GM18907 (cell line): ENCODE data around the gene DNAJB4.
A peak's percentile ranks its signal among the peaks of the same experiment; 100 is the strongest.
"Not testable (repeated sequence)": the region's sequence is repeated elsewhere in the genome, so short reads cannot be mapped to it uniquely, and the experiment has no call there.

Source experiments
- ATAC-seq: cut with Tn5 transposase; IDR thresholded peaks from one replicate; pipeline ENCODE4 v1.9.1; 2021; ENCODE audit warnings: mild to moderate bottlenecking, moderate library complexity; ENCODE audit not compliant: unreplicated experiment

The DNAJB4 gene

GRCh38 chr1:78004719-78005447 is at the start of gene DNAJB4:
TSS of gene DNAJB4 (plus strand) at chr1:78004939. CDS start at chr1:78005111, 172 bp downstream.
- peak; percentile 99 for ATAC-seq

GRCh38 chr1:77955709-77956108 is 49.0 kb upstream of the DNAJB4 start:
- no peak for ATAC-seq

DNA sequence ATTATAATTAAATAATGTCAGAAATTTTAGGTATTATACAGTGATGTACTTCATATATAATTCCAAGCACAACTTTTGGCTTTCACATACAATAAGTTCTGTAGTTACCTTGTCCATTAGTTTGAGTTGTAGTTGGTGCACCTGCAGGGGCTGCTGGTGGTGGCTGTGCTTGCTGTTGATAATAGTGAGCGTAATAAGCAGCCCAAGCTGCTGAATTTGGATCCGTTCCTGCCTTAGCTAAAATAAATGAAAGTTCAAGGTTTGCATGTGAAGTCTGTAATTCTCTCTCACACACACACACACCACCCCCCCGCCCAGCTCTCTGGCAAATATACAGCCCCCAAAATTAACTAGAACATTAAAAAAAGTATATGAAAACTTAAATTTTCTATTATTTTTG is 48.3 kb upstream of the DNAJB4 start:
- no peak for ATAC-seq

DNA sequence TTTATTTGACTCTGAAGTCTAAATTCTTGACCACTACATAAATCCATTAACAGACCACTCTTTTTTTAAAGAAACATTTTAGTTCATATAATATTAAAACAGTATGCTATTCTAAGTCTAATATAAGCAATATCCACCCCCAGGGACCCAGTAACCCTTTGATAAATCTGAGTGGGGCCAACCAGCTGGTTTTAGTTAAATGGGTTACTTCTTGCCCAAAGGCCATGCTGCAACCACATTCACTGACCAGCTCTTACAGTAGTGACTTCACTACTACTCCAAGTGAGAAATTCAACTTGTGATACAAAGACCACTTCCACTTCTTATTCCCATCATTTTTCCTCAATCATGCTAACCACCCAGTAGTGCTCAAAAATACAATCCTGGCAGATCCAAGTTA is 46.3 kb upstream of the DNAJB4 start:
- no peak for ATAC-seq

DNA sequence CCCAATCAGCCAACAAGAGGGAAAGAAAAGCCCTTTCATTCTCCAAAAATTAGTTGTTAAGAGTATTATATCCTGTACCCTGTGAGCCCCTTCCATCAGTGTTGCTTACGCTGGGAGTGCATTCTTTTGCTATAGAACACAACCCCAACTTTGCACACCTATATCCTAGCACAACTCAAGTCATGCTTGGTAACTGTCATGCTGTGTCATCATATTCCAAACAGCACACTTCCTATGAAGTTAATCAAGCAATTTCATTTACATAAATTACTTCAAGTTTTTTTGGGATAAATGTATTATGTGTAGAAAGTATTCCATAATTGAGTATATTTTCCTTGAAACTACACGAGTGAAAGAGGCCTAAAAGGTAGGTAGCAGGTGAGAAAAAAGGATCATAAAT is 45.9 kb upstream of the DNAJB4 start:
- ATAC-seq: no peak

DNA sequence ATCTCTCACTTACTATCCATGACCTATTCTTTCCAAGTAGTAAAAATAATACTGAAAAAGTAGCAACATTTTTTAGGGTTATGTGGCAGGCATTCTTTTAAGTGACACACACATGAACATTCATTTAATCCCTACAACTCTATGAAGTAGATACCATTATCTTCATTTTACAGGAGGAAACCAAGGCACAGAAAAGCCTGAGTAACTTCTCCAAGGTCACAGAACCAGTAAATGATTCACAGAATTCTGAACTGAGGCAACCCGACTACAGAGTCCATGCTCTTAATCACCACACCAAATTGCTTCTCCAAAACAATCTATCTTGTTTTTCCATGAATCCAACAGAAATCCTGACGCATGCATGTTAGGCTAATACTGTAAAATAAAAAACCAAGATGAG is 43.3 kb upstream of the DNAJB4 start:
- ATAC-seq: no peak

- ATAC-seq: no peak
Measured at GRCh38 chr1:77966291-77966690, 38.4 kb upstream of the DNAJB4 start.

DNA sequence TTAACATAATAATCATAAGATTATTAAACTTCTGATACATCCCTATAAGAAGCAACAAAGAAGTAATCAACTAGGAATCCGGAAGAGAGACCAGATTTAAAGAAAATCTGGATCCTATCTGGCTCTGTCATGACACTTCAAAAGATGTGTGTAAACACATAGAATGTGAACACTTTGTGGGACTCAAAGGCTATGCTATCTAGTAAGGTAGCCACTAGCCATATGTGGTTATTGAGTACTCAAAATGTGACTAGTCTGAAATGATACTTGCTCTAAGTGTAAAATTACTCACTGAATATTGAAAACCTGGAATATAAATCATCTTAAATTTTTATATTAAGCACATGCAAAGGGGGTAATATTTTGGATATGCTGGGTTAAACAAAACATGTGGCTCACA is 34.5 kb upstream of the DNAJB4 start:
- no peak for ATAC-seq

DNA sequence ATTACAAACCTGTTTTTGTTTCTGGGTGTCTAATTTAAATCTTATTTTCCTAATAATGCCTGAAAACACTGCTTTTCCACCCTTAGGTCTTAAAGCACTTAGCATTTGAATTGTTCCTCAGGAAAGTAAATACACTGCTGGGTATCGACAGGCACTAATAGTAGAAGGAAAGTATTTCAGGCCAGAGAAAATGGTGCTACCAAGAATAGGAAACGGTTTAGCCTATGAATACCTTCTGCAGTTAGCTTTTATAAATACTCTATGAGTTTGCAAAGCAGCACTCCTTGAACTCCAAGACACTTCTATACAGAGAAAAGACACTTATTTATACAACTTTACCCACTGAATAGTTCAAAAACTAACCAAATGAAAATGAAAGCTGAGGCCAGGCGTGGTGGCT is 32.7 kb upstream of the DNAJB4 start:
- no peak for ATAC-seq

DNA sequence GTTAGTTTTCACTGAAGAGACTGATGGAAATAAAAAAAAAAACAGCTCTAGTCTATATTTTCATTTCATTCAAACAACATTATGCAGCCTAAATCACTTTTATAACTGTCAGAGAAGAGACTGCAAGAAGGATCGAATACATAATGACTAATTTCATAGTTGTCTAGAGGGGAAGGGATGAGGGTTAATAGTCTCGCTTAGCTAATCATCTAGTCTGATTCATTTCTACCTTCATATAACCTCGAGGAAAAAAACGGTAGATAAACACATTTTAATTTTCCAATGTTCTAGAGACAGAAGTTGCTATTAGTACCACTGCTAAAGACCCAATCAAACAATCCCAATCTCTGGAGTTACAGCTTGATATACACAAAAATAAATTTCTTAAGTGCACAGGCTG is 29.4 kb upstream of the DNAJB4 start:
- no peak for ATAC-seq

DNA sequence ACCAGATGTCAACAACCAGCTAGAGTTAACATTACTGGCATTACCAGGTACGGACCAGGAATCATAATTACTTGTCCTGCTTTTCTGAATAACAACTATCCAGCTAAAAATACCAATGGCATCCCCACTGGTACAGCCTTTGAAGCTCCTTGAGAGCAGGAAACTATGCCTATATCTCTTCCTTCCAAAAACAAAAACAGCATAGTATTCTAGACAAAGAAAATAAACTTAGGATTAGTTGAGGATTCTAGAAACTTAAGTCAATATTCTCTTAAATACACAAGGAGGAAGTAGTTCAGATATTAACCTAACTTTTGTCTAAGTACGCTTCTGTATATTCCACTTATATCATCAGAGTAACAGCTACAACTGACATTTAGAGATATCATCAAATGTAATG is 28.8 kb upstream of the DNAJB4 start:
- no peak for ATAC-seq

- no peak for ATAC-seq
Measured at GRCh38 chr1:77976433-77977076, 28.2 kb upstream of the DNAJB4 start.

- no peak for ATAC-seq
Measured at GRCh38 chr1:77977989-77978292, 26.8 kb upstream of the DNAJB4 start.

DNA sequence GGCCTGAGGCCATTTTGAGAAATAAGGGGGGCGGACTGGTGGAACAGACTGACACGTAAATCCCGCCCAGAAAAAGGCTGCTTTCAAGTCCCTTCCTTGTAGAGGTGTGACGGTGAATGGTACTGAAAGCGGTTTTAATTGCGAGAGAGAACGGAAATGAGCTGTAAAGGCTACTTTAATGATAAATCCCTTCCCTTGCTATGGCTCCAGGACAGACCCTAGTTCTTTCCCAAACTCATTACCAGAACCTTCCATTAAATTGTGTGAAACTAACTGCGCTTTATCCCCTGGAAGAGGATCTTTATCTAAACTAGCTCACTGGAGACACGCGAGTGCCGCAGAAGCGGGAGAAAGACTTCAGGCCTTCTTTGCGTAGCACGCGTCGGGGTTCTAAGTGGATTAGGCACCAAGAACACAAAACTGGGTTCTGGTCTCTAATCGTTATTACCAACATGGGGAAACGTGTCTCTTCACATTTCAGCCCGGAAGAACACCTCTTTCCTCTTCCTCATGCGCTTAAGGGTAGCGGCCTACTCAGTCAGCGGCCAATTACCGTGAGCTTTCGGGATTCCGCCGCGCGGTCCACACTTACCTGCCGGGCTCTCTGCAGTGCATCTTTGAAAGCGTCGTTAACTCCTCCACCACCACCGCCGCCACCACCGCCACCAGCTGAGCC is 26.3 kb upstream of the DNAJB4 start:
- peak; percentile 76 for ATAC-seq

GRCh38 chr1:77978969-77979876 is 25.5 kb upstream of the DNAJB4 start, which contains the start of gene FUBP1:
TSS of gene FUBP1 (minus strand) at chr1:77979072. CDS start at chr1:77979004, 68 bp downstream.
- peak; percentile 84 for ATAC-seq

- ATAC-seq: not testable (repeated sequence)
Measured at GRCh38 chr1:77983352-77983996, 21.3 kb upstream of the DNAJB4 start.

DNA sequence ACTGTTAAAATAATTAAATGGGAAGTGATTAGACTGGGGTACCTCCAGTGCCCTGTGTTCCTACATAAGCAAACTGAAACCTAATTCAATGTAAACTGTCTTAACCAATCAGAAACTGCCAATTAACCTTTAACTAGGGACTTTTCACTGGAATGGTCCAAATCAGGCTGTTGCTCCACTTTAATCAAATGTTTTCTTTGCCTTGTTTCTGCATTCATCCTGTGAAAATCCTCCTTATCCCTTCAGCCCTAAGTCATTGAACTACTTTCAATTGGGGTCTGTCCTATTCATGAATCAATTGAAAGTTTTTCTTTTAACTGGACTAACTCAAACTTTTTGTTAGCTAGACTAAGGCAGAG is 20.8 kb upstream of the DNAJB4 start:
- no peak for ATAC-seq

GRCh38 chr1:77984629-77985028 is 20.1 kb upstream of the DNAJB4 start:
- ATAC-seq: no peak

DNA sequence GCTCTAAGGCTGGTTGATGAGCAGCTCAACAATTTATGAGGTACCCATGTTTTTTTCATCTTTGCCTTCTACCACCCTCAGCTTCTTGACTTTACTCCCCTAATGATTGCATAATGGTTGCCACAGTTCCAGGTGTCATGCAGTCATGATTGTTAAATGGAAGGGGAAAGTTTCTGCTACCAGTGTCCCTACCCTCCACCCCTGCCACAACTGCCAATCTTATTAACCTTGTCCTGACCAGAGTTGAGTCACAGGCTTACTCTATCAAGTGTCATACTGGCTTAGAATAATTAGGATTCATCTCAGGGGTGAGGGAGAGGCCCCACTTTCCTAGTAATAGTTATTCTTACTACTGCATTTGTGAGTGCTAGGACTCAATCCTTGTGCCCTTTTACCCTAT is 17.9 kb upstream of the DNAJB4 start:
- no peak for ATAC-seq

DNA sequence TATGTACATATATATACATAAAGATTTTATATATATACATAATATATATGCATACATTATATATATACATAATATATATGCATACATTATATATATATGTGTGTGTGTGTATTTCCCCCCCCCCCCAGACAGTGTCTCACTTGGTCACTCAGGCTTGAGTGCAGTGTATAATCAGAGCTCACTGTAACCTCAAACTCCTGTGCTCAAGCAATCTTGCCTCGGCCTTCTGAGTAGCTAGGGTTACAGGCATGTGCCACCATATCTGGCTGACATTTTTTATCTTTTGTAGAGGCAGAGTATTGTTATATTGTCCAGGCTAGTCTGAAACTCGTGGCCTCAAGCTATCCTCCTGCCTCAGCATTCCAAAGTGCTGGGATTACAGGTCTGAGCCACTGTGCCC is 16.8 kb upstream of the DNAJB4 start:
- no peak for ATAC-seq

DNA sequence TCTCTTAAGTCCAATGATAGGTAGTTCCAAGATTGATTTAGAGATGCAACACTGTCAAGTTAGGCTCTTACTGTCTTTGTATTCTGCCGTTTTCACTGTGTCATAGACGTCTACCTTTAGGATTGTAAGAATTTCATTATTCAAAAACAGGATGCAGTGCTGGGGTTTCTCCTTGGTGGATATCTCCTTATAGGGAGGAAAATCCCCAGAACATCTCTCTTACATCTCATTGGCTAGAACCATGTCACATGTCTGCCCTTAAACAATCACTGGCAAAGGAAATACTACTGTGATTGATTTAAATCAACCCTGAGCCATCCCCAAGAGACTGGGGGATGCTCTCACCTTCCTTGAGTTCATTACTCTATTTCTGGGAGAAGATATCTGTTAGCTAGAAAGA is 15.0 kb upstream of the DNAJB4 start:
- ATAC-seq: no peak
